MM.1S (cell line): Measurements from ENCODE around the gene SLC25A24.

Experiments used
- EZH2 ChIP-seq: fragments of 300-600 bp; sonication (generic); optimal IDR thresholded peaks from 2 replicates; pipeline ENCODE3; 2017; ENCODE audit warnings: low read depth, mild to moderate bottlenecking, antibody characterized with exemption, low read length, mixed read lengths
- TF ChIP-seq, protein P1 (sequence below): fragments of 300-600 bp; sonication (generic); IDR thresholded peaks from 2 replicates; pipeline ENCODE4 v1.5.1; 2016; ENCODE audit warnings: antibody characterized with exemption, low read length, mixed read lengths

DNA sequence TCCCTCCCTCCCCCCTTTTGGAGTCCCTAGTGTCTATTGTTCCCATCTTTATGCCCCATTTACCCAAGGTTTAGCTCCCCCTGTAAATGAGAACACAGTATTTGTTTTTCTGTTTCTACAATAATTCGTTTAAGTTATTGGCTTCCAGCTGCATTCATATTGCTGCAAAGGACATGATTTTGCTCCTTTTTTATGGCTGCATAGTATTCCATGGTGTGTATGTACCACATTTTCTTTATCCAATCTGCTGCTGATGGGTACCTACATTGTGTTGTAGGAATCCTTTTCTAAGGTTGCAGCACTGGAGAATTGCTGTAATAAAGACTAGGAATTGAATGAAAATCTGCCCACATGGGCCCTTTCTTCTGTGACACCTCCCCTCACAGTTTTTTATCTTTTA, 6.8 kb downstream of the SLC25A24 start:
- no peak for TF ChIP-seq EZH2
- TF ChIP-seq, protein P1, sequence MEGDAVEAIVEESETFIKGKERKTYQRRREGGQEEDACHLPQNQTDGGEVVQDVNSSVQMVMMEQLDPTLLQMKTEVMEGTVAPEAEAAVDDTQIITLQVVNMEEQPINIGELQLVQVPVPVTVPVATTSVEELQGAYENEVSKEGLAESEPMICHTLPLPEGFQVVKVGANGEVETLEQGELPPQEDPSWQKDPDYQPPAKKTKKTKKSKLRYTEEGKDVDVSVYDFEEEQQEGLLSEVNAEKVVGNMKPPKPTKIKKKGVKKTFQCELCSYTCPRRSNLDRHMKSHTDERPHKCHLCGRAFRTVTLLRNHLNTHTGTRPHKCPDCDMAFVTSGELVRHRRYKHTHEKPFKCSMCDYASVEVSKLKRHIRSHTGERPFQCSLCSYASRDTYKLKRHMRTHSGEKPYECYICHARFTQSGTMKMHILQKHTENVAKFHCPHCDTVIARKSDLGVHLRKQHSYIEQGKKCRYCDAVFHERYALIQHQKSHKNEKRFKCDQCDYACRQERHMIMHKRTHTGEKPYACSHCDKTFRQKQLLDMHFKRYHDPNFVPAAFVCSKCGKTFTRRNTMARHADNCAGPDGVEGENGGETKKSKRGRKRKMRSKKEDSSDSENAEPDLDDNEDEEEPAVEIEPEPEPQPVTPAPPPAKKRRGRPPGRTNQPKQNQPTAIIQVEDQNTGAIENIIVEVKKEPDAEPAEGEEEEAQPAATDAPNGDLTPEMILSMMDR = no peak
